ENCODE data around the gene SAXO1. TPM values are rescaled to one million over a fixed set of nuclear protein-coding genes. Genes with fewer than 3 reads are reported as not detected.

SAXO1 gene
- polyA plus RNA-seq, 1 donor from 2014 or later, result not detected

GRCh38 chr9:18970393-18970792 is 62.6 kb downstream of the SAXO1 start:
- Histone ChIP-seq H3K4me3 (ENCODE audit: low read length) (no peak overlapping the region), H3K27me3 (ENCODE audit: insufficient read depth, low read depth, low read length) (no peaks in the 10 kb centered on the region), H3K27ac (ENCODE audit: low read length) (no peak overlapping the region), H3K9me2 (ENCODE audit: insufficient read depth, low read length) (no peaks in the 10 kb centered on the region), H3K9me3 (ENCODE audit: low read length) (no peaks in the 10 kb centered on the region), H3F3A (ENCODE audit: insufficient read depth, low read length, poor library complexity, severe bottlenecking) (no peaks in the 10 kb centered on the region), H3K9ac (ENCODE audit: low read length) (no peak overlapping the region), H3K36me3 (ENCODE audit: insufficient read depth, low read length) (no peaks in the 10 kb centered on the region), H4K20me1 (ENCODE audit: insufficient read depth) (no peaks in the 10 kb centered on the region), H3K79me2 (replicated peaks; ENCODE audit: insufficient read depth, low read length) (no peaks in the 10 kb centered on the region), H3K4me2 (ENCODE audit: low read length) (no peak overlapping the region), H2AFZ (ENCODE audit: low read depth, low read length) (no peak overlapping the region)
- TF ChIP-seq POLR2AphosphoS5 (IDR thresholded peaks at IDR 0.05), result no peak
- no peak for TF ChIP-seq TAF1 (IDR thresholded peaks at IDR 0.05; ENCODE audit: low read depth)
- TF ChIP-seq, protein P1, sequence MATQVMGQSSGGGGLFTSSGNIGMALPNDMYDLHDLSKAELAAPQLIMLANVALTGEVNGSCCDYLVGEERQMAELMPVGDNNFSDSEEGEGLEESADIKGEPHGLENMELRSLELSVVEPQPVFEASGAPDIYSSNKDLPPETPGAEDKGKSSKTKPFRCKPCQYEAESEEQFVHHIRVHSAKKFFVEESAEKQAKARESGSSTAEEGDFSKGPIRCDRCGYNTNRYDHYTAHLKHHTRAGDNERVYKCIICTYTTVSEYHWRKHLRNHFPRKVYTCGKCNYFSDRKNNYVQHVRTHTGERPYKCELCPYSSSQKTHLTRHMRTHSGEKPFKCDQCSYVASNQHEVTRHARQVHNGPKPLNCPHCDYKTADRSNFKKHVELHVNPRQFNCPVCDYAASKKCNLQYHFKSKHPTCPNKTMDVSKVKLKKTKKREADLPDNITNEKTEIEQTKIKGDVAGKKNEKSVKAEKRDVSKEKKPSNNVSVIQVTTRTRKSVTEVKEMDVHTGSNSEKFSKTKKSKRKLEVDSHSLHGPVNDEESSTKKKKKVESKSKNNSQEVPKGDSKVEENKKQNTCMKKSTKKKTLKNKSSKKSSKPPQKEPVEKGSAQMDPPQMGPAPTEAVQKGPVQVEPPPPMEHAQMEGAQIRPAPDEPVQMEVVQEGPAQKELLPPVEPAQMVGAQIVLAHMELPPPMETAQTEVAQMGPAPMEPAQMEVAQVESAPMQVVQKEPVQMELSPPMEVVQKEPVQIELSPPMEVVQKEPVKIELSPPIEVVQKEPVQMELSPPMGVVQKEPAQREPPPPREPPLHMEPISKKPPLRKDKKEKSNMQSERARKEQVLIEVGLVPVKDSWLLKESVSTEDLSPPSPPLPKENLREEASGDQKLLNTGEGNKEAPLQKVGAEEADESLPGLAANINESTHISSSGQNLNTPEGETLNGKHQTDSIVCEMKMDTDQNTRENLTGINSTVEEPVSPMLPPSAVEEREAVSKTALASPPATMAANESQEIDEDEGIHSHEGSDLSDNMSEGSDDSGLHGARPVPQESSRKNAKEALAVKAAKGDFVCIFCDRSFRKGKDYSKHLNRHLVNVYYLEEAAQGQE (IDR thresholded peaks at IDR 0.05; ENCODE audit: borderline replicate concordance), result no peak
- TF ChIP-seq CTCF (IDR thresholded peaks at IDR 0.05; ENCODE audit: poor library complexity, severe bottlenecking), result no peak
- no peak for TF ChIP-seq RAD21 (conservative IDR thresholded peaks at IDR 0.05)
- no peak for TF ChIP-seq EP300 (conservative IDR thresholded peaks at IDR 0.05; ENCODE audit: poor library complexity, severe bottlenecking)
- TF ChIP-seq SMC3 (conservative IDR thresholded peaks at IDR 0.05; ENCODE audit: poor library complexity), result no peak
- TF ChIP-seq EZH2 (IDR thresholded peaks at IDR 0.05; ENCODE audit: borderline replicate concordance, insufficient read depth, low read length, poor library complexity, severe bottlenecking), result no peak
- no peak for TF ChIP-seq MXI1 (conservative IDR thresholded peaks at IDR 0.05; ENCODE audit: poor library complexity, severe bottlenecking)

- TF ChIP-seq EZH2 (IDR thresholded peaks at IDR 0.05; ENCODE audit: borderline replicate concordance, insufficient read depth, low read length, poor library complexity, severe bottlenecking), result no peak
- no peak for TF ChIP-seq MXI1 (conservative IDR thresholded peaks at IDR 0.05; ENCODE audit: poor library complexity, severe bottlenecking)
- no peak for TF ChIP-seq POLR2AphosphoS5 (IDR thresholded peaks at IDR 0.05)
- no peak for TF ChIP-seq SMC3 (conservative IDR thresholded peaks at IDR 0.05; ENCODE audit: poor library complexity)
- TF ChIP-seq CTCF (IDR thresholded peaks at IDR 0.05; ENCODE audit: poor library complexity, severe bottlenecking), result no peak
- no peak for TF ChIP-seq TAF1 (IDR thresholded peaks at IDR 0.05; ENCODE audit: low read depth)
- TF ChIP-seq, protein P1 (IDR thresholded peaks at IDR 0.05; ENCODE audit: borderline replicate concordance), result no peak
- TF ChIP-seq RAD21 (conservative IDR thresholded peaks at IDR 0.05), result no peak
- no peak for TF ChIP-seq EP300 (conservative IDR thresholded peaks at IDR 0.05; ENCODE audit: poor library complexity, severe bottlenecking)
- Histone ChIP-seq H4K20me1 (ENCODE audit: insufficient read depth) (no peaks in the 10 kb centered on the region), H3K9me2 (ENCODE audit: insufficient read depth, low read length) (no peaks in the 10 kb centered on the region), H3K9ac (ENCODE audit: low read length) (no peak overlapping the region), H3K4me2 (ENCODE audit: low read length) (no peak overlapping the region), H3F3A (ENCODE audit: insufficient read depth, low read length, poor library complexity, severe bottlenecking) (no peaks in the 10 kb centered on the region), H3K4me3 (ENCODE audit: low read length) (no peak overlapping the region), H3K79me2 (replicated peaks; ENCODE audit: insufficient read depth, low read length) (no peaks in the 10 kb centered on the region), H3K36me3 (ENCODE audit: insufficient read depth, low read length) (no peaks in the 10 kb centered on the region), H2AFZ (ENCODE audit: low read depth, low read length) (no peak overlapping the region), H3K27me3 (ENCODE audit: insufficient read depth, low read depth, low read length) (no peaks in the 10 kb centered on the region), H3K9me3 (ENCODE audit: low read length) (no peaks in the 10 kb centered on the region), H3K27ac (ENCODE audit: low read length) (no peak overlapping the region)
Observed at GRCh38 chr9:18969128-18969527, 63.9 kb downstream of the SAXO1 start.

Data from neural cell (in vitro differentiated cells).